T-helper 2 cell treated with Interferon-gamma antibody and Interleukin-4, amounts not matched to agents 5 μg/mL and 100 μg/mL, for 36 hours (primary cell): ENCODE measurements around the gene POLR3E.
A peak's percentile ranks its signal among the peaks of the same experiment; 100 is the strongest.

Source experiments
- DNase-seq: peaks from one replicate; pipeline ENCODE4 v3.0.0; 2021; ENCODE audit warnings: low spot score
- H3K27ac Mint-ChIP-seq: one replicate; pipeline ENCODE4 v1.8.0; 2021; ENCODE audit warnings: mild to moderate bottlenecking, mixed read lengths
- H3K27me3 Mint-ChIP-seq: one replicate; pipeline ENCODE4 v1.8.0; 2021; ENCODE audit warnings: low read depth, mixed read lengths
- H3K36me3 Mint-ChIP-seq: one replicate; pipeline ENCODE4 v1.8.0; 2021; ENCODE audit warnings: low read depth, mixed read lengths
- H3K4me1 Mint-ChIP-seq: one replicate; pipeline ENCODE4 v1.8.0; 2021; ENCODE audit warnings: low read depth, mixed read lengths
- H3K4me3 Mint-ChIP-seq: one replicate; pipeline ENCODE4 v1.8.0; 2022; ENCODE audit warnings: mild to moderate bottlenecking, moderate library complexity, mixed read lengths
- H3K9me3 Mint-ChIP-seq: one replicate; pipeline ENCODE4 v1.8.0; 2021; ENCODE audit warnings: mixed read lengths

POLR3E gene

GRCh38 chr16:22325598-22326368 lies 28.6 kb downstream of the POLR3E start:
- peaks cover 6% of the 10 kb centered on the region for H3K4me1 Mint-ChIP-seq
- no peaks in the 10 kb centered on the region for H3K9me3 Mint-ChIP-seq
- no peak overlapping the region for H3K27ac Mint-ChIP-seq
- DNase-seq: no peak
- H3K36me3 Mint-ChIP-seq: peaks cover 32% of the 10 kb centered on the region
- no peaks in the 10 kb centered on the region for H3K27me3 Mint-ChIP-seq
- no peak overlapping the region for H3K4me3 Mint-ChIP-seq

GRCh38 chr16:22326369-22326652 lies 29.1 kb downstream of the POLR3E start:
- H3K4me1 Mint-ChIP-seq: peaks cover 3% of the 10 kb centered on the region
- no peak for DNase-seq
- no peaks in the 10 kb centered on the region for H3K27me3 Mint-ChIP-seq
- H3K4me3 Mint-ChIP-seq: no peak overlapping the region
- H3K36me3 Mint-ChIP-seq: peaks cover 28% of the 10 kb centered on the region
- no peaks in the 10 kb centered on the region for H3K9me3 Mint-ChIP-seq
- H3K27ac Mint-ChIP-seq: no peak overlapping the region

- H3K4me1 Mint-ChIP-seq: peaks cover 2% of the 10 kb centered on the region
- H3K4me3 Mint-ChIP-seq: no peak overlapping the region
- H3K27ac Mint-ChIP-seq: no peak overlapping the region
- DNase-seq: no peak
- H3K9me3 Mint-ChIP-seq: no peaks in the 10 kb centered on the region
- H3K36me3 Mint-ChIP-seq: peaks cover 33% of the 10 kb centered on the region
- no peaks in the 10 kb centered on the region for H3K27me3 Mint-ChIP-seq
These were observed 29.7 kb downstream of the POLR3E start for GRCh38 chr16:22326771-22327445.

GRCh38 chr16:22327446-22327775 lies 30.2 kb downstream of the POLR3E start:
- Mint-ChIP-seq H3K4me3 (no peak overlapping the region), H3K36me3 (peaks cover 37% of the 10 kb centered on the region), H3K27me3 (no peaks in the 10 kb centered on the region), H3K4me1 (peaks cover 2% of the 10 kb centered on the region), H3K9me3 (no peaks in the 10 kb centered on the region), H3K27ac (no peak overlapping the region)
- DNase-seq: no peak

GRCh38 chr16:22328081-22328725 lies 31.0 kb downstream of the POLR3E start:
- Mint-ChIP-seq H3K4me1 (peaks cover 2% of the 10 kb centered on the region), H3K27ac (no peak overlapping the region), H3K9me3 (no peaks in the 10 kb centered on the region), H3K36me3 (peaks cover 40% of the 10 kb centered on the region), H3K4me3 (no peak overlapping the region), H3K27me3 (no peaks in the 10 kb centered on the region)
- DNase-seq: no peak

GRCh38 chr16:22329199-22329695 lies 32.0 kb downstream of the POLR3E start:
- no peaks in the 10 kb centered on the region for H3K27me3 Mint-ChIP-seq
- H3K36me3 Mint-ChIP-seq: peaks cover 47% of the 10 kb centered on the region

GRCh38 chr16:22330326-22330725 lies 33.1 kb downstream of the POLR3E start:
- Mint-ChIP-seq H3K27me3 (no peaks in the 10 kb centered on the region), H3K27ac (peak overlapping the region; percentile 49), H3K4me3 (no peak overlapping the region), H3K36me3 (peaks cover 54% of the 10 kb centered on the region), H3K4me1 (peaks cover 2% of the 10 kb centered on the region), H3K9me3 (no peaks in the 10 kb centered on the region)
- no peak for DNase-seq

More at GRCh38 chr16:22329199-22329695, 32.0 kb downstream of the POLR3E start:
- Mint-ChIP-seq H3K4me1 (peaks cover 2% of the 10 kb centered on the region), H3K27ac (no peak overlapping the region), H3K4me3 (no peak overlapping the region), H3K9me3 (no peaks in the 10 kb centered on the region)
- no peak for DNase-seq

- H3K4me3 Mint-ChIP-seq: no peak overlapping the region
- H3K36me3 Mint-ChIP-seq: peaks cover 76% of the 10 kb centered on the region
- H3K27me3 Mint-ChIP-seq: no peaks in the 10 kb centered on the region
- peaks cover 8% of the 10 kb centered on the region for H3K4me1 Mint-ChIP-seq
- no peak for DNase-seq
- H3K27ac Mint-ChIP-seq: no peak overlapping the region
- H3K9me3 Mint-ChIP-seq: peaks cover 24% of the 10 kb centered on the region
These were observed 36.3 kb downstream of the POLR3E start for GRCh38 chr16:22333457-22333994.

- Mint-ChIP-seq H3K36me3 (peaks cover 80% of the 10 kb centered on the region), H3K4me1 (peaks cover 6% of the 10 kb centered on the region), H3K4me3 (no peak overlapping the region), H3K27me3 (no peaks in the 10 kb centered on the region), H3K27ac (no peak overlapping the region), H3K9me3 (peaks cover 38% of the 10 kb centered on the region)
- no peak for DNase-seq
These were observed 38.5 kb downstream of the POLR3E start for GRCh38 chr16:22335668-22336246.

GRCh38 chr16:22336581-22336980 lies 39.4 kb downstream of the POLR3E start:
- DNase-seq: no peak
- peaks cover 84% of the 10 kb centered on the region for H3K36me3 Mint-ChIP-seq
- no peaks in the 10 kb centered on the region for H3K27me3 Mint-ChIP-seq
- H3K27ac Mint-ChIP-seq: no peak overlapping the region
- H3K9me3 Mint-ChIP-seq: peaks cover 38% of the 10 kb centered on the region
- peaks cover 6% of the 10 kb centered on the region for H3K4me1 Mint-ChIP-seq
- no peak overlapping the region for H3K4me3 Mint-ChIP-seq

- no peak overlapping the region for H3K4me3 Mint-ChIP-seq
- peaks cover 38% of the 10 kb centered on the region for H3K9me3 Mint-ChIP-seq
- H3K27me3 Mint-ChIP-seq: no peaks in the 10 kb centered on the region
- peaks cover 85% of the 10 kb centered on the region for H3K36me3 Mint-ChIP-seq
- H3K27ac Mint-ChIP-seq: no peak overlapping the region
- DNase-seq: no peak
- H3K4me1 Mint-ChIP-seq: peaks cover 7% of the 10 kb centered on the region
These were observed 39.8 kb downstream of the POLR3E start for GRCh38 chr16:22337045-22337444.

GRCh38 chr16:22337849-22338635 lies 40.8 kb downstream of the POLR3E start:
- Mint-ChIP-seq H3K4me1 (peaks cover 12% of the 10 kb centered on the region), H3K27me3 (no peaks in the 10 kb centered on the region), H3K36me3 (peaks cover 86% of the 10 kb centered on the region), H3K4me3 (no peak overlapping the region), H3K9me3 (peaks cover 38% of the 10 kb centered on the region), H3K27ac (no peak overlapping the region)
- DNase-seq: no peak

GRCh38 chr16:22340945-22341344 lies 43.7 kb downstream of the POLR3E start:
- no peak for DNase-seq
- H3K27ac Mint-ChIP-seq: no peak overlapping the region
- no peaks in the 10 kb centered on the region for H3K27me3 Mint-ChIP-seq
- H3K9me3 Mint-ChIP-seq: peaks cover 38% of the 10 kb centered on the region
- H3K36me3 Mint-ChIP-seq: peaks cover 75% of the 10 kb centered on the region
- peaks cover 12% of the 10 kb centered on the region for H3K4me1 Mint-ChIP-seq
- H3K4me3 Mint-ChIP-seq: no peak overlapping the region
